ENCODE data around the gene SERINC5. TPM values are rescaled to one million over a fixed set of nuclear protein-coding genes. Genes with fewer than 3 reads are reported as not detected.
"Not testable (repeated sequence)": the region's sequence is repeated elsewhere in the genome, so short reads cannot be mapped to it uniquely, and the experiment has no call there.

The SERINC5 gene
- total RNA-seq, 2 donors from 2014 or later = 134 to 183 TPM

- no peak for DNase-seq
- no peak for TF ChIP-seq CTCF (conservative IDR thresholded peaks at IDR 0.05)
- Histone ChIP-seq H3K27me3 (ENCODE audit: control insufficient read depth, insufficient read depth, low read length, poor library complexity, severe bottlenecking) (no peaks in the 10 kb centered on the region), H3K27ac (ENCODE audit: low read depth, low read length) (no peak overlapping the region), H3K4me3 (ENCODE audit: low read length) (no peak overlapping the region), H3K4me1 (ENCODE audit: control insufficient read depth, insufficient read depth, low read length) (peaks cover 5% of the 10 kb centered on the region), H3K9ac (ENCODE audit: extremely low read depth, low read length, poor library complexity, severe bottlenecking) (no peak overlapping the region), H3K9me3 (ENCODE audit: control insufficient read depth, low read length) (peaks cover 35% of the 10 kb centered on the region), H3K36me3 (ENCODE audit: control insufficient read depth, insufficient read depth, low read length) (no peaks in the 10 kb centered on the region)
- no peak overlapping the region for H3K4me3 Mint-ChIP-seq
- H3K4me1 Mint-ChIP-seq = peaks cover 28% of the 10 kb centered on the region
- WGBS, 2 experiments (ENCODE audit: insufficient coverage in 1 of 2, insufficient read length in 1 of 2) = 88 to 94% methylated on average over 4 of the region's 4 CpGs
- peaks cover 21% of the 10 kb centered on the region for H3K36me3 Mint-ChIP-seq (ENCODE audit: low read depth)
- peaks cover 31% of the 10 kb centered on the region for H3K9me3 Mint-ChIP-seq
- peak overlapping the region; percentile 76 for H3K27ac Mint-ChIP-seq
- H3K27me3 Mint-ChIP-seq (ENCODE audit: insufficient read depth) = no peaks in the 10 kb centered on the region
These were observed 139.8 kb downstream of the SERINC5 start for GRCh38 chr5:80116000-80116399.

- peaks cover 21% of the 10 kb centered on the region for H3K36me3 Mint-ChIP-seq (ENCODE audit: low read depth)
- peaks cover 30% of the 10 kb centered on the region for H3K9me3 Mint-ChIP-seq
- no peaks in the 10 kb centered on the region for H3K27me3 Mint-ChIP-seq (ENCODE audit: insufficient read depth)
- no peak overlapping the region for H3K27ac Mint-ChIP-seq
- Histone ChIP-seq H3K4me1 (ENCODE audit: control insufficient read depth, insufficient read depth, low read length) (peaks cover 15% of the 10 kb centered on the region), H3K36me3 (ENCODE audit: control insufficient read depth, insufficient read depth, low read length) (no peaks in the 10 kb centered on the region), H3K4me3 (ENCODE audit: low read length) (peak overlapping the region; percentile 55), H3K9ac (ENCODE audit: extremely low read depth, low read length, poor library complexity, severe bottlenecking) (no peak overlapping the region), H3K27ac (ENCODE audit: low read depth, low read length) (no peak overlapping the region), H3K27me3 (ENCODE audit: control insufficient read depth, insufficient read depth, low read length, poor library complexity, severe bottlenecking) (no peaks in the 10 kb centered on the region), H3K9me3 (ENCODE audit: control insufficient read depth, low read length) (peaks cover 35% of the 10 kb centered on the region)
- peaks cover 40% of the 10 kb centered on the region for H3K4me1 Mint-ChIP-seq
- 96% methylated on average over 3 of the region's 3 CpGs; no CpG with 5 or more reads in 1 of the 2 experiments for WGBS, 2 experiments (ENCODE audit: insufficient coverage in 1 of 2, insufficient read length in 1 of 2)
- TF ChIP-seq CTCF (conservative IDR thresholded peaks at IDR 0.05) = no peak
- no peak for DNase-seq
- H3K4me3 Mint-ChIP-seq = no peak overlapping the region
These were observed 141.0 kb downstream of the SERINC5 start for GRCh38 chr5:80114860-80115259.

- not testable (repeated sequence) for H3K27me3 Mint-ChIP-seq (ENCODE audit: insufficient read depth); H3K36me3 ChIP-seq (ENCODE audit: control insufficient read depth, insufficient read depth, low read length); H3K27me3 ChIP-seq (ENCODE audit: control insufficient read depth, insufficient read depth, low read length, poor library complexity, severe bottlenecking); H3K4me3 ChIP-seq (ENCODE audit: low read length)
- Histone ChIP-seq H3K9ac (ENCODE audit: extremely low read depth, low read length, poor library complexity, severe bottlenecking) (peak overlapping the region; percentile 66), H3K4me1 (ENCODE audit: control insufficient read depth, insufficient read depth, low read length) (peaks cover 15% of the 10 kb centered on the region), H3K27ac (ENCODE audit: low read depth, low read length) (peak overlapping the region; percentile 76), H3K9me3 (ENCODE audit: control insufficient read depth, low read length) (peaks cover 37% of the 10 kb centered on the region)
- Mint-ChIP-seq H3K4me3 (peak overlapping the region; percentile 20), H3K4me1 (peaks cover 38% of the 10 kb centered on the region), H3K36me3 (ENCODE audit: low read depth) (peaks cover 17% of the 10 kb centered on the region), H3K9me3 (peaks cover 20% of the 10 kb centered on the region), H3K27ac (peak overlapping the region; percentile 95)
- peak; percentile 72 for DNase-seq
- 20 to 41% methylated on average over 1 to 5 of the region's 5 CpGs for WGBS, 2 experiments (ENCODE audit: insufficient coverage in 1 of 2, insufficient read length in 1 of 2)
These were observed 144.4 kb downstream of the SERINC5 start for GRCh38 chr5:80111376-80111990.

All from endodermal cell (in vitro differentiated cells).